NAMALWA (cell line): ENCODE measurements around the gene DNAI1.
A peak's percentile ranks its signal among the peaks of the same experiment; 100 is the strongest.

Experiments
- DNase-seq: peaks from one replicate; pipeline ENCODE4 v3.0.0-alpha.2; 2015; ENCODE audit warnings: low spot score

Gene DNAI1

DNA sequence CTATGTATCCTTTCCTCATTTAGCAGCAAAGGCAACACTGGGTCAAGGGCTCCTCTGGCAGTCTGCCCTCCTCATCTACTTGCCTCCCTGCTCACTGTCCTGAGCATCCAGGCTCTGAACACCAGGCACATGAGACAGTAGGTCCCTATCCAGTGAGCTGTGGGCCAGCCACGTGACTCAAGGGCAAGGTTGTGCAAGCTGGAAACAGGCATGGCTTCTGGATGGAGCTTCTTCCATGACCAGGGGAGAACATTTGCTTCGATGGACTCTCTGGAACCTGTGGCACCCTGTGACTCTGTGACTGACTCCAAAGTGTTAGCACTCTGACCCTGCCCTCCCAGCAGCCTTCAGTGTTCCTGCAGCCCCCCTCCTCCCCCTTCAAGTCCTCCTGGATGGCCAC lies 33.0 kb downstream of the DNAI1 start:
- no peak for DNase-seq

DNA sequence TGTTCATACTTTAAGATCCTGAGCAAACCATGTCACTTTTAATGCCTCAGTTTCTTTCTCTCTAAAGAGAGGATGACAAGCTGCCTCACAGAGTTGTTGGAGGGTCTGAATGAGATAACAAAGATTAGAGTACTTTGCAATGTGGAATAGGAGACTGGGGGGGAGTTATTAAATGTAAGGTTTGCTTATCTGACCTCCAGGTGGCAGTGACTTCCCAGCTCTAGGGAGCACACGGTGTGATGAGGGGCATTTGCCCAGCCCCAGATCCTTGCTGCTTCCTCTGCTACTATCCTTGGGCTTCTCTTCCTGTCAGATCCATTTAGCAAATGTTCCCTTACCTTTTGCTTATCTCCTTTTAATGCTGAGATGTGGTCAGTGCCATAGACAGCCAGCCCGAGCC lies 33.4 kb downstream of the DNAI1 start:
- peak; percentile 34 for DNase-seq

DNA sequence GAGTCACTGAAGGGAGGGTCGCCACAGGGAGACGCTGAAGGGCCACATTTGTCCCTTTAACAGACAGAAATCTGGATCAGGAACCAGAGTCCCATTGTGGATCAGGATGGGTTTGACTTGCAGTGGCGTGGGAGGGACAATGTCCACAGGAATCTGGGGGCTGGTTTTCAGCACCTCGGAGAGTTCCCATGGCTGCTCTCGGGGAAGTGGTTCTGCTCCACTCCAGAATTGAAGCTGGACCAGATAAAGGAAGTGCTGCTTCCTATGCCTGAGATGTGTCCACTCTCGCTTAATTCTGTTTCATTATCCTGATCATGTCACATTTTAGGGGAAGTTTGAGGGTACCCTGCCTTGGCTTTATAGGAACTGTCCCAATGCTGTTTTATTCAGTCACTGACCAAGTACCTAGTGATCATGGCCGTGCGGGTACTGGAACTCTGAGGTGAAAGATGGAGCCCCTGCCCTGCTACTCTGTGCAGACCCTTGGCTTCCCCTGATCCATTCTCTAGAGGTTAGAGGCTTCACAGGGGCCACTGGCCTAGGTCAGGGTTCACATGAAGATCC lies 35.4 kb downstream of the DNAI1 start:
- peak; percentile 38 for DNase-seq

DNA sequence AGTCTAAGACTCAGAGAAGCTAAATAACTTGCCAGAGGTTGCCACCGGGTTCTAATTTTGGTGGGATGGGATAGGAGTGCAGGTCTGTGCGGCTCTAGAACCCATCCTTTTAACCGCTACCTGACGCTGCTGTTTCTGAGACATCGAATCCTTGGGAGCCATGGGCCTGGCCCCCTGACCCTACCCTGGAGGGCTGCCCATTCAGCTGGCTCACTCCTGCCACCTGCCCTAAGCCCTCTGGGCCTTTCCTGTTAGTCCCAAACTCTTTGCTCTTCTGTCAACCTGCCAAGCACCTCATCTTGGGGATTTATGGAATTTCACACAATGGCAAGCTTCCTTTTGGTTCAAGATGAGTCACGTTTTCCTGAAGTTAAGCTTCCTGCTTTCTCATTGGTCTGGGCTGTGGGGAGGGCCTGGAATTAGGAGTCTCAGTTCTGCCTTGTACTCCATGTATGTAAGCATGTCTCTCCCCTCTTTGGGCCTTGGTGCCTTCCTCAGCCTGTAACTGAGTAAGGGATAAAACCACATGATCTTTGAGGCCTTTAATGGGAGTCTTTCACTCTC lies 37.6 kb downstream of the DNAI1 start:
- no peak for DNase-seq

DNA sequence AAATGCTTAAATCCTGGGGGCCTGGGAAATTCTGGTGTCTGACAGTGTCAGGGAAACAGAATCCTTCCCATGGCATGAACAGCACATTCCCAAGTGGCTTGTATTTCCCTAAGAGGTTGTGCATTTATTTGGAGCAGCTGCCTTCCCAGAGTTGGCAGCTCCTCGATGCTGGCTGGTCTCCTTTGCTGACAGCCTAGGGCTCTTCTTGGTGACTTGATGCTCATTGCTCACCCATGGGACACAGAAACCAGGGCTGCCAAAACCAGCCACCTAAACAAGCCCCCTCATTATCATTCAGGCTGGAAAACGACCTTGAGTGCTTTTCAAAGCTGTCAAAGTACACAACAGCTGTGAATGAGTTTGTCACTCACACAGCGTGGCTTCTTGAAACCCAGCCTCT lies 39.9 kb downstream of the DNAI1 start:
- DNase-seq = no peak

DNA sequence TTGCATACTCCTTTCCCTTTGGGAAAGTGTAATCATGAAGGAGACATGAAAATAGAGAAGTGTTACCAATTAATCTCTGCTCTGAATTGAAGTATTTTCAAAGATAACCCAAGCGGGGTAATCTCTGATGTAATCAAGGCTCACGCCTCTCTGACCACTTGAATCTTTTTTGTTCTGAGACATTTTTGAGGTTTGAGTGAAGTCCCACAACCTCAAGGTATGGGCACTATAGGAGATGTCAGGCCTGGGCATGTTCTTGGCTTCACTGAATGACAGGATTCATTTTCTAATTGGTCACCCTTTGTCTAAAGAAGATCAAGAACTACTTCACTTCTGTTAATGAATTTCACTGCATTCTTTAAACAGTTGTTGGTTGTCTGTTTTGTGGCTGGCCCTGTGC lies 40.5 kb downstream of the DNAI1 start:
- DNase-seq = no peak

DNA sequence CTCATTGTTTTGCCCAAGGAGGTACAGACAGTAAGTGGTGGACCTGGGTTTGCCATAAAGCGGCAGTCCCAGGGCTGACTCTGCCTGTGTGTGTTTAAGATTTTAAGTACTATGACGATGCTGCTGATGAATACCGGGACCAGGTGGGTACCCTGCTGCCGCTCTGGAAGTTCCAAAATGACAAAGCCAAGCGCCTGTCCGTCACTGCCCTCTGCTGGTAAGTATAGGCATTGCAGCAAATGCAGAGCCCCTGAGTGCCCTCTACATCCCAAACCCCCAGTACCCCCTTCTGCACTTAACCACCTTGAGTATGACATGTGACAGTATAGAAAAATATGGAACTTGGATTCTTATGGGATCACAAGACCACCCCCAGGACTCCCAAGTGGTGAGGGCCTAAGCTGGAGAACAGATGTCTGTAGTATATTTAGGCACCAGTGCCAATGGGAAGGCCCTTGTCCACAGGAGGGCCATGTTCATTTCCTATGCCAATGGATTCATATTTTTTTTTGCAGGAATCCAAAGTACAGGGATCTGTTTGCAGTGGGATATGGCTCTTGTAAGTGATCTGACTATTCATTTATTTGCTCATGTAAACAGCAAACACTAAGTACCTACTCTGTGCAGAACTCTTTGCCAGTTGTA lies 42.1 kb downstream of the DNAI1 start:
- DNase-seq = peak; percentile 78

DNA sequence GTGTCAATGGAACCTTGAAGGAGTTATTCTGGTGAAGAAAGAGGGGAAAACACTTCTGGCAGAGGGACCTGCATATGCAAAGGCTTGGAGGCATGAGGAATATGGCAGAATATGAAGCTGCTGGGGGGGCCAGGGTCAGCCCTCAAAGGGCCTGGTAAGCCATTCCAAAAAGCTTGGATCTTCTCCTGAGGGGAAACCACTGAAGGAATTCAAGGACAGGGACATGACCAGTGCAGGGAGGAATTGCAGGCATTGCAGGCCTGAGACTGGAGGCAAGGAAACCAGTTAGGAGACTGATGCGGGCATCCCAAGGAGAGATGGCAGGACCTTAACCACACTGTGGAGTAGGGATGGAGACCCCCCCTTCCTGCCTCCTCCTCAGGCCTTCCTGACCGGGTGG lies 42.8 kb downstream of the DNAI1 start:
- DNase-seq = no peak

DNA sequence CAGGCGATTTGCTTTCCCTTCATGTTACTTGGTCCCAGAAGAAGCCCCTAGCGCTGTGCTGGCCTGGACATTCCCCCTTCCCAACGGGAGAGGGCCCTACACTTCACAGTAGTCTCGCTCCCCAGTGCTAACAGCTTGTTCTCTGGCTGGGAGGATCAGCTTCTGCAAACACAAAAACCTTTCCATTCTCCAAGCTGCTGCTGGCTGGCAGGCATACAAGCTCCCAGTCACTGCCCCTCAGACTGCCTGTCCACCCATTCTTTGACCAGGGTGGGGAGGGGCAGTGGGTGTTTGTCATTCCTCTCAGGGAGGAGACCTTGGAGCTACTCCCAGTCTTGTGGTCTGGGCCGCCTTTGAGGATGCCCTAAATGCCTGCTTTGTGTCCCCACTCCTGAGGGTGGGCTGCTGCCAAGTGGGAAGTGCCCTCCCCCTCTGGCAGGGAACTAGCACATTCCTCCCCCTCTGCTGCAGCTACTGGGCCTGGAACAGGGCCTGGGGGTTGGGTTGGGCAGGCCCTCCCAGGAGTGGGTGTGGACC lies 43.4 kb downstream of the DNAI1 start:
- no peak for DNase-seq

DNA sequence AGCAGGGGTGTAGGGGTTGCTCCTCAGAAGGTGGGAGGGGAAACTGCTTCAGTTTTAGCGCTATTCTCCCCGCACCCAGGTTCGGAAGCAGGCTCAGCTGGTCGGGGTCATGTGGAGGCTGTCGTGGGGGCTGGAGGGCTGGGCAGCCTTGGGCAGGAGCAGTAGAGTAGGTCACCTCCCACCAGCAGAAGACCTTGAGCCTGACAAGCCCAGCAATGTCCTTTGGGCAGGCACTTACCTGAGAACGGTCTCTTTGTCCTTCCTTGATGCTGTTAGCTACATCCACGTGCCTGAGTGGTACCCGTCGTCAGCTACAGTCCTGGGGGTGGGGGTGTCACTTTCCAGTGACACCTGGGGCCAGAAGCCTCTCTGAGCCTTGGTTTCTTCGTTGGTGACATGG lies 43.9 kb downstream of the DNAI1 start:
- DNase-seq = no peak

DNA sequence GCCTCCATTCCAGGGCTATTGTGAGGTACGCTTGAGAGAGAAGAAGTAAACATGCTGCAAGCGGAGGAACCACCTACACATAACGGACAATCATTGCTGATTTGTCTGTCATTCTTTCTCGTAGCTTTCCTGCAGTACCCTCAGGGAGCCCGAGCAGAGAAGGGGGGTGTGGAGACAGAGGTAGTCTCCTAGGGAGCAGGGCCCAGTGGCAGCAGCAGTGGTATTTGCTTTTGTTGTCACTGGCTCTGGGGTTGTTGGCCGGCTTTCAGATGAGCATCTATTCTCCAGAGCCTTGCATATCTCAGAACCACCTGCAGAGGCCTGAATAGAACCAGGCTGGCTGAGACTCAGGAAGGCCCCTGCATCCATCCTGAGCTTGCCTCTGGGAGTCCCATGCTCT lies 44.3 kb downstream of the DNAI1 start:
- DNase-seq = no peak

DNA sequence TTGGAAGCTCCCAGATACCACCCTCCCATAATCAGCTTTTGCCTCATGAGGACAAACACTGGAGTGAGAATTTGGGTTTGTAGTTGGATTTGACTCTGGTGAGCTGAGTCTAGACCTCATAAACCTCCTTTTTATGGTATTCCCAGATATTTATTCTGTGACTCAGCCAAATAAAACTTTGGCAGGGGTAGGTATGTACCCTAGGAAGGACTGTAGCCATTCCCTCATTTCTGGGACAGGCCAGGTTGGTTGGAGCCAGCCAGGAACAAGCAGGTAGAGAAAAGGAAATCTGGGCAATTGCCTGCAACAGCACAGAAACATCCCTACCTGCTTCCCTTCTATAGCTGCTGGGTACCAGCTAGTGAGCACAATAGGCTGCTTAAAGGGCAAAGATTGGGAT lies 44.8 kb downstream of the DNAI1 start:
- DNase-seq = no peak

DNA sequence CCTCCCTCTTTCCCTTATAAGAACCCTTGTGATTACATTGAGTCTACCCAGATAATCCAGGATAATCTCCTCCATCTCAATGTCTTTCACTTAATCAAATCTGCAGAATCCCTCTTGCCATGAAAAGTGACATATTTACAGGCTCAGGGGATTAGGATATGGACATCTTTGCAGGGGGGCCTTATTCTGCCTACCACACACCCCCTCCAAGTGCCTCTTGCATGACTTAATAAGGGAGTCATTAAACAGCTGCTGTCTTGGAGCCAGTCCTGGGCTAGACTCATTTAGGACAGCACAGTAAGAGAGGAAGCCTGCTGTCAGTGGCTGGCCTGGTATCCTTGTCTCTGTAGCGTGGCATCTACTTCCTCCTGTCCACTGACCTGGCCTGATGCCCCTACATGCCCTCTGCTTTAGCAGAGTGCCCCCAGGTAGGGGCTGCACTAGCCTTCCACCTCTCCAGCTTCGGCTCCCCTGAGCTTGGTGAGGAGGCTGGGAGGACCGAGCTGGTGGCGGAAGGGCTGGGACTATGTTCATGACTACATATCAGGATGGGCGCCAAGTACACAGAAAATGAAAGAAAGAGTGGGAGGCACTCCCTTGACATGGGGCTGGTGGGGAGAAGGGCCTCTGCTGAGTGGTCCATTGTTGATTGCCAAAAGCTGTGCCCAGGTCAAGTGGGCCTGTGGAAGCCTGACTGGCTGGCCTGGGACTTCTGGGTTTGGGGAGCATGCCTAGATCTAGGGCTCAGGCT lies 46.9 kb downstream of the DNAI1 start:
- DNase-seq = no peak

DNA sequence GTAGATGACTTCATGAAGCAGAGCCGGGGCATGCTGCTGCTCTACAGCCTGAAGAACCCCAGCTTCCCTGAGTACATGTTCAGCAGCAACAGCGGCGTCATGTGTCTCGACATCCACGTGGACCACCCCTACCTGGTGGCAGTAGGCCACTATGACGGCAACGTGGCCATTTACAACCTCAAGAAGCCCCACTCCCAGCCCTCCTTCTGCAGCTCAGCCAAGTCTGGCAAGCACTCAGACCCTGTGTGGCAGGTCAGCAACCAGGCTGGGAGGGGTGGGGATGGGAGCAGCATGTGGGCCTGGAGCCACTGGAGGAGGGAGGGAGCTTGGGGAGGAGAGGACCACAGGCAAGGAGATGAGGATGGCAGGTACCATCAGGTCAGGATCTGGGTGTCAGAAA lies 48.0 kb downstream of the DNAI1 start:
- no peak for DNase-seq

DNA sequence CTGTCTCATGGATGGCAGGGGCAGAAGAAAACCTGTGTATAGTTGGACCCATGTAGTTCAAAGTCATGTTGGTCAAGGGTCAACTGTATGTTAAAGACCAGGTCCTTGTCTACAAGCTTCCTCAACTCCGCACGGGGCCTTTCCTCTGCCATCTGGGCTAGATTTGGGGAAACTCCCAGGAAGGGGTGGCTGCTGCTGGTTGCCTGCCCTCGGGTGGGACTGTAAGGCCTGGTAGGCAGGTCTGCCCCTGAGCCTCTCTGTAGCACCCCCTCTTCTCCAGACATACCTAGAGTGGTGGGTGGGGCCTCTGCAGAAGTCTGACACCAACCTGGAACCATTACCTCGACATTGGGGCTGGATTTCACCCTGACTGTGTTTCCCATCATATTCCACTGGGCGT lies 49.0 kb downstream of the DNAI1 start:
- no peak for DNase-seq

DNA sequence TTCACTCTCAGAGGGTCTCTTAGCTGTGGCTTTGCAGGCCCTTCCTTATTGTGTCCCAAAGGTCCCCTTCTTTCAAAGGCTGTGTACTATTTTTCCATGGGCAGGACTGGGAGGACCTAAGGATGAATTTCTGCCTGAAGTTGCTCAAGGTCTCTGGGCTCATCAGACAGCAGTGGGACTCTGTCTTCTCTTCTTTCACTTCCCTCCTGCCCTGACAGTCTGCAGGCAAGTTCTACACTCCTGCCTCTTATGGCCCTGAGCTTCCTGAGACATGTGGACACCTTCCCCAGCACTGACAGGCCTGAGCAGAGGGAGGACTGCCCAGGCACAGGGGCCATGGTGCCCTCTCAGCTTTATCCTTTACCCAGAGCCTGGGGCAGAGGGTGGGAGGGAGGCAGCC lies 49.4 kb downstream of the DNAI1 start:
- no peak for DNase-seq

DNA sequence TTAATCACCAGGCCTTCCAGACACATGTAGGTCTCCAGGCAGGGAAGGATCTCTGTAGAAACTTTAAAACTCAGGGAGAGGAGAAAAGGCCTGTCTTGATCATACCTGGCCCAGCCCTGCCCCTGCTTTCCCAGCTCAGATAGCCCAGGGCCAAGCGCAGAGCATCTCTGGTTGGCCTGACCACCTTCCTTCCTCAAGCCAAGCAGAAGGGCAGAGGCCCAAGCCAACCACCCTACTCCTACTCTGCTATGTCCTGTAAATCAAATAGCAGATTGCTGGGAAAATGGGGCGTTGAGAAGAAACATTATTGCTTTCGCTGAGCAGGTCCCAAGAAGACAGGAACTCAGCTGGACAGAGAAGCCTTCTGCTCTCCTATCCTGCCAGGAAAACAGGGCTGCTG lies 49.9 kb downstream of the DNAI1 start:
- no peak for DNase-seq

DNA sequence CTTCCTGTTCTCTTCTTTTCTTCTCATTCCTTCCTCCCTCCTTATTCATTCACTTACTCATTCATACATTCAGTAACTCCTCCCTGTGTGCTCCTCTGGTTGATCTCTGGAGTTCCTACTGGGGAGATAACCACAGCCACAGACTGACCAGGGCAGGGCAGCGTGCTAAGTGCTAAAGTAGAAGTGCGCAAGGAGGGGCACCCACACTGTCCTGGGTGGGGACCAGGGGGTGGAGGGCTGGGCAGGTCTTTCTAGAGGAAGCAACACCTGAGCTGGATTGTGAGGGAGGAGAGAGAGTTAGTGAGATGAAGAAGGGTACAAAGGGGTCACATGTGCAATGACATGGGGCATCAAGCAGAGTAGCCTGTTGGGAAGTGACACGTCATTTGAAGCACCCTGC lies 50.3 kb downstream of the DNAI1 start:
- DNase-seq = no peak

DNA sequence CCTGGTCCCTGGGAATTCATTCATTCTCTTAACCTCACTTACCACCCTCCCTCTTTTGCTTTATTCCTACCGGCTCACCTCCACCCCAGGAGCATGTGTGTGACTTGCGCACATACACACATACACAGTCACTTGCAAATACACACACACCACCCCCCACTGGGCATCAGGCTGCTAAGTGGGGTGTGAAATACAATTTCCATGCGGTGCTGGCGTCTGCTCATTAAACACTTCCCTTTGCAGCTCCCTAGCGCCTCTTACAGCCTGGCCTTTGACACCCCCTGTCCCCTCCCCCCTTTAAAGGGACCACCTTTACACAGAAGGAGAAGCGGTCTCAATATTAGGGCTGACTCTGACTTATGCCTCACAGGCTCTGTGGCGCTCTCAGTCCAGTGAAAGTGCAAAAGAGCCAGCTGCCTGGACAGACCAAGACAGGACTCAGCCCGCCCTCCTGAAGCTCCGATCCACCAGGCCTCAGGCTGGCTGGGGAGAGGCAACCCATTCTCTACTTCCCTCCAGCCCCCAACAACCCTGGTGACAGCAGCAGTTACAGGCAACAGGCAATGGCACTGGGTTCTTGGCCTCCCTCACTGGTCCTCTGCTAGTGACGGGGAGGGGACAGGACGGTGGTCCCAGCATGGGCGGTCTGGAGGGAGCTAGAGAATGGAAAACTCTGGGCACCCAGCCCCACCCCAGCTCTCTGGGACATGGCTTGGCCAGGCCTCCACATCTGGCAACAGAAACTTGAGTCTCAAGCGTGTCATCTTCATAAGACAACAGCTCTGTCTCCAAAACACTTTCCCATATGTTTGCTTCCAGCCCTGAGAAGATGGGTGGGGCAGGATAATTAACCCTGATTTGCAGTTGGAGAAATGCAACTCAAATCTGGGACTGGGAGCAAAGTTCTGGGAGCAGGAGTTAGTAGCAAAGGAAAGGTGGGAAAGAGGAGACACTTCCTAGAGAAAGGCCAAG lies 52.2 kb downstream of the DNAI1 start:
- DNase-seq = no peak

DNA sequence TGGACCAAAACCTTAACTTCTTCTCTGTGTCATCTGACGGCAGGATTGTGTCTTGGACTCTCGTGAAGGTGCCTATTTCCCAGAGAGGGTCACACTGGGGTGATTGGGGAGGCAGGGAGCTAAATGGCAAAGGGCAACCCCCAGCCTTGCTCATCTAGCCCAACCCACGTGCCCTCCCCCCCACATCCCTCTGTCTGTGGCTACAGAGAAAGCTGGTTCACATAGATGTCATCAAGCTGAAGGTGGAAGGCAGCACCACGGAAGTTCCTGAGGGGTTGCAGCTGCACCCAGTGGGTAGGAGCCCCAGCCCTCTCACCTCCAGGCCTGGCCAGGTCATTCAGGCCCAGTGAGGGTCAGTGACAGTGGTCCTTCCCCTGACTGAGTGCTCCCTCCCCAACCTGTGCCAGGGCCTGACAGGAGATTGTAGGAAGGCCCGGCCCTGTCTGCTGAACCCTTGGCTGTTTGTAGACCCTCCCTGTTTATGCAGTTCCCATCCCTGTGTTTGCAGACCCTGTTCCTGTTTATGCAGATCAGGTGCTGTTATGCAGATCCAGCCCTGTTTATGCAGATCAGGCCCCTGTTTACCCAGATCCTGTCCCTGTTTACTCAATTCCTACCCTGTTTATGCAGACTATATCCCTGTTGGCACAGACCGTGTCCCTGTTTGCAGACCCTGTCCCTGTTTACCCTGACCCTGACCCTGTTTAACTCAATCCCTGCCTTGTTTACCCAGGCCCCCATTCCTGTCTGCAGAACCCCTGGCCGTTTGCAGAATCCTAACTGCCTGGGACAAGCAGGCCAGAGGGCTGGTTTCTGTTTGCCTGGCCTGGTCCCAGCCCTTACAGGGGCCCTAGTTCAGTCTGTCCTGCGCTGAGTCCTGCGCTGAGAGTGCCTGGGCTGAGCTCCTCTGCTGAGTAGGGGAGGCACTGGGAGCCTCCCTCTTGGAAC lies 53.8 kb downstream of the DNAI1 start:
- no peak for DNase-seq
